Ovary (tissue), 3 donors: ENCODE data around the gene MAPK8IP1.

ENCODE experiments used
- EP300 ChIP-seq: sonication (generic); formaldehyde crosslinking; IDR thresholded peaks from one replicate; pipeline ENCODE4 v1.6.1; 2017; ENCODE audit warnings: antibody characterized with exemption
- POLR2A ChIP-seq: fragments of 450-650 bp; IDR thresholded peaks from one replicate; pipeline ENCODE4 v1.6.1; 2017; ENCODE audit warnings: antibody characterized with exemption, mild to moderate bottlenecking, moderate library complexity
- TF ChIP-seq, protein P1 (sequence below), 3 donors: fragments of 450-650 bp in 2 of 3; fragments of 200-600 bp in 1 of 3; IDR thresholded peaks; one replicate each; pipeline versions ENCODE4 v1.5.1 to v1.8.0; 2016 to 2022; ENCODE audit warnings: antibody characterized with exemption in 3 of 3, mild to moderate bottlenecking in 1 of 3
- donor health status: DM: no; HTN: no; CAD: no.

DNA sequence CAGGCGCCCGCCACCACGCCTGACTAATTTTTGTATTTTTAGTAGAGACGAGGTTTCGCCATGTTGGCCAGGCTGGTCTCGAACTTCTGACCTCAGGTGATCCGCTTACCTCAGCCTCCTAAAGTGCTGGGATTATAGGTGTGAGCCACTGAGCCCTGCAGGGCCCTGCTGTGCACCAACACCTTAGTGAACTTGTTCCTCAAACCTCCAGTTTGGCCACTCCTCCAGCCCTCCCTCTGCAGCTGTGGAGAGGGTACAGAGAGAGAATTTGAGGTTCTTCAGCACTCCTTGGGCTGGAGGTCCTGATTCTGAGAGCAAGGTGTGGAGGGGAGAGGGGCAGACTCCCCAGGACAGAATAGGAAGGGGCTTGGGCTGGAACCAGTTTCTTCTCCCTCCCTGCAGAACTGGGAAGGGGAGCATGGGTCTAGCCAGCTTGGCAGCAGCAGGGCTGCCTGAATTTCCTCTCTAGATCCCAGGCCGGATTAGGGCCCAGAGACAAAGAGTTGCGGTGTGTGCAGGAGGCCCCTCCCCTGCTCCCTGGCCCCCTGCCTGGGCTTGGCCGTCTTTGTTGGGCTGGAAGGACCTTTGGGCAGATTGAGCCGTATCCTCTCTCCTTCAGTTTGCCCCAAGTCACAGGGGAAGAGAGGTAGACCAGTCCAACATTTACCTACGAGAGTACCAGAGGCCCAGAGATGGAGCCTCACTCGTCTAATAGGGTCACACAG, 34.5 kb downstream of the MAPK8IP1 start:
- TF ChIP-seq, protein P1, sequence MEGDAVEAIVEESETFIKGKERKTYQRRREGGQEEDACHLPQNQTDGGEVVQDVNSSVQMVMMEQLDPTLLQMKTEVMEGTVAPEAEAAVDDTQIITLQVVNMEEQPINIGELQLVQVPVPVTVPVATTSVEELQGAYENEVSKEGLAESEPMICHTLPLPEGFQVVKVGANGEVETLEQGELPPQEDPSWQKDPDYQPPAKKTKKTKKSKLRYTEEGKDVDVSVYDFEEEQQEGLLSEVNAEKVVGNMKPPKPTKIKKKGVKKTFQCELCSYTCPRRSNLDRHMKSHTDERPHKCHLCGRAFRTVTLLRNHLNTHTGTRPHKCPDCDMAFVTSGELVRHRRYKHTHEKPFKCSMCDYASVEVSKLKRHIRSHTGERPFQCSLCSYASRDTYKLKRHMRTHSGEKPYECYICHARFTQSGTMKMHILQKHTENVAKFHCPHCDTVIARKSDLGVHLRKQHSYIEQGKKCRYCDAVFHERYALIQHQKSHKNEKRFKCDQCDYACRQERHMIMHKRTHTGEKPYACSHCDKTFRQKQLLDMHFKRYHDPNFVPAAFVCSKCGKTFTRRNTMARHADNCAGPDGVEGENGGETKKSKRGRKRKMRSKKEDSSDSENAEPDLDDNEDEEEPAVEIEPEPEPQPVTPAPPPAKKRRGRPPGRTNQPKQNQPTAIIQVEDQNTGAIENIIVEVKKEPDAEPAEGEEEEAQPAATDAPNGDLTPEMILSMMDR (IDR thresholded peaks at IDR 0.05): no peak
- TF ChIP-seq POLR2A (no peak), EP300 (no peak)
